ENCODE results near the gene DCAF17.
"Not testable (repeated sequence)": the region's sequence is repeated elsewhere in the genome, so short reads cannot be mapped to it uniquely, and the experiment has no call there.

The DCAF17 gene

DNA sequence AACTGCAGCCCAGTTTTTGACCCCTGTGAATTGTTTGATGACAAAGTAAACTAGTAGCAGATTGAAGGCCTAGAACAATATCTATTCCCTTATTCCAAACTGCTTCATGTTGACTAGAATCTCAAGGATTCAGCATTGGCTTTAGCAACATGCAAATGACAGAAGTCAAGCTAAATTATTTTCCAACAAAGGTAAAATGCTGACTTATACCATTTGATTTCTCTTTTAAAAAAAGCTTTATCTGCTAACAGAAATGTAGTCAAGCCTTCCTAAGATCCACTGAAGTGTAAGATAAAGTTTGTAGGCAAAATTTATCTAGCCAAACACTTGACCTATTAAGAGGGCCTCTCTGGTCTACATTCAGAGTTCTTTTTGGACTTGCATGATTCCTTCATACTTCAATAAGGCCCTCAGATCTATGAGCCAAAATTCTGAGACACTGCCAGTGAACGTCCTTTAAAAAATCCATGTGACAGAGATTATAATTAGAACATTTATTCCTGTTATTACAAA, 78.7 kb downstream of the DCAF17 start:
- DNase-seq: no peak

GRCh38 chr2:171513719-171514160, 79.7 kb downstream of the DCAF17 start:
- DNase-seq: no peak

DNA sequence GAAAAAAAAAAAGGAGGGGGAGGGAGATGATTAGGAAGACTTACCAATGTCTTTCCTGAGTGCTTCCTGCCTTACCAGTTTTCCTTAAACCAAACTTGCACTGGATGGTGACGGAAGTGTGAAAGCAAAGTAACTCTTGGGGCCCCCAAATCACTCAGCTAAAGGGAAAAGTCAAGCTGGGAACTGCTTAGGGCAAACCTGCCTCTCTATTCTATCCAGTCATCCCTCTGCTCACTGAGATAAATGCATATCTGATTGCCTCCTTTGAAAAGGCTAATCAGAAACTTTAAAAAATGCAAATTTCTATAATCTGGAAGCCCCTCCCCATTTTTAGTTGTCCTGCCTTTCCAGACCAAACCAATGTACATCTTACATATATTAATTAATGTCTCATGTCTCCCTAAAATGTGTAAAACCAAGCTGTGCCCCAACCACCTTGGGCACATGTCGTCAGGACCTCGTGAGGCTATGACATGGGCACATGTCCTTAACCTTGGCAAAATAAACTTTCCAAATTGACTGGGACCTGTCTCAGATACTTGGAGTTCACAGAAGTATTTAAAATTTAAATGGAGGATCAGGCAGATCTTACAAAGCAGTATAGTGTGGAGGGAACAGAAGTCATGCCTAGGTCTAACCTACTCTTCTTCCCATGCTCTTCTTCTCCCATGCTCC, 81.0 kb downstream of the DCAF17 start:
- no peak for DNase-seq

DNA sequence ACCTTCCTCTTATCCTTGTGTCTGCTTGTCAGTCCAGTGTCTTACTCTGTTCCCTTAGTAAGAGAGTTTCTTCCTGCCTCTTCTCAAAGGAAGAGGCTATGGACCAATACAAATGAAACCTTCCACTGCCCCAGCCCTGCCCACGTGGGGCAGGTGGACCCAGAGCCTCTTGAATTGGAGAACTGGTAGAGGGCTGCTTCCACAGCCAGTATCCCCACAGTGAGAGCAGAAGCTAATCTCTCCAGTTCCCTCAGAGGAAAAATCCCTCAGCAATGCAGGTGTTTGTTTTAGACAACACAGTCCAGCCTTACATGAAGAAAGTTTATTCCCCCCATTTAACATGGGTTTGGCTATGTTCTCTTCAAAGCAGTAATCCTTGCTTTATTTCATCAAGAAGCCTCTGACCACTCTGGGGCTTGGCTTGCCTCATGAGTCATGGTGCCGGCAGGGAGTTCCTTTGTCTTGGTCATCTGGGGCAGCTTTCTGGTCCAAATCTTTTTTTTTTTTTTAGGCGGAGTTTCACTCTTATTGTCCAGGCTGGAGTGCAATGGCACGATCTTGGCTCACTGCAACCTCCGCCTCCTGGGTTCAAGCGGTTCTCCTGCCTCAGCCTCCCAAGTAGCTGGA, 81.8 kb downstream of the DCAF17 start:
- DNase-seq: peak in 1 of 56 donors; percentile 13

DNA sequence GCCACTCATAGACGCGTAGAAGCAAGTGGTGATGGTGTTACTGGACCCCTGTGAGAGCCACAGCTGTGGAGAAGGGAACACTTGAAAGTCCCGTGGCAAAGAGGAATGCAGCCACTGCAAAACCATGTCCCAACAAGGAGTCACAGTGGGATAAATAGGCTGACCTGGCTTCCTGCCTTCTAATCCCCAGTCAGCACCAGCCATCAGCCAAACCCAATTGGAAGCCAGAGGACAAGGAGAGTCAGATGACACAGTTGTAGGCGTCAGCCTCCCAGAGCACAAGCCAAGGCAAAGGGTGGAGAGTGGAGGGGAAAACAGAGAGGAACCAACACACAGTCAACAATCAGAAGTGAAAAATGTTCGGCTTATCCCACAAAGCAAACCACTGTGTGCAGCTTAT, 82.8 kb downstream of the DCAF17 start:
- DNase-seq: no peak

DNA sequence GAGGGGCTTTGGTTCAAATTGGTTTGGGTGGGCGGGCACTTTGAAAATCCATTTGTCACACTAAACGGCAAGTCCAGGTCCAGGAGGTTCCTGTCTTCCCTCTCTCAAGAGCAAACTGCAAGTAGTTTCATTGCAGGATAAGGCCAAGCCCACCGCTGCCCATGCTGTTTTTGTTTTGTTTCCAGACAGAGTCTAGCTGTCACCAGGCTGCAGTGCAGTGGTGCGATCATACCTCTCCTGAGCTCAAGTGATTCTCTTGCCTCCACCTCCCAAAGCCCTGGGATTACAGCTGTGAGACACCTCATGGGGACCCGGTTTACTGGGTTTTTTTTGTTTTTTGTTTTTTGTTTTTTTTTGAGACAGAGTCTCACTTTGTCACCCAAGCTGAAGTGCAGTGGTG, 86.4 kb downstream of the DCAF17 start:
- DNase-seq: peak in 1 of 56 donors; percentile 5

GRCh38 chr2:171521361-171522051, 87.5 kb downstream of the DCAF17 start:
- DNase-seq: no peak

- DNase-seq: peak in 55 of 56 donors; percentile 31 to 94 (median 83)
Observed at GRCh38 chr2:171522052-171522787, 88.2 kb downstream of the DCAF17 start, which contains the start of gene CYBRD1. Gene CYBRD1, plus strand, starts transcription at chr2:171522474. Its CDS starts 72 bp downstream, at chr2:171522546.

DNA sequence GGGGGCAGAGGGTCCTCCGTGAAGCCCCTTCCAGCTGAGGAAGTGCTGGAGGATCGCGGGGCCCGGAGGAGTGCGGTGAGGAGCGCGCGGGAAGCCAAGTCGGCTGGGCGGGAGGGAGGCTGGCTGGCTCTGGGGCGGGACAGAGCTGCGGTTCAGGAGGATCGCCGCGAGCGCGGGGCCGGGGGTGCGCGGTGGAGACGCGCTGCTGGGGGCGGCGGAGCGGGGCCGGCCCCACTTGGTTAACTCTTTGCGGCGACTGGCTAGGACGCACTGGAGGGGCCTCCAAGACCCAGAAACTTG, 88.7 kb downstream of the DCAF17 start:
- DNase-seq: peak in 27 of 56 donors; percentile 26 to 71 (median 46)

GRCh38 chr2:171523088-171524017, 89.3 kb downstream of the DCAF17 start:
- peak; percentile 22 to 93 (median 77) for DNase-seq

DNA sequence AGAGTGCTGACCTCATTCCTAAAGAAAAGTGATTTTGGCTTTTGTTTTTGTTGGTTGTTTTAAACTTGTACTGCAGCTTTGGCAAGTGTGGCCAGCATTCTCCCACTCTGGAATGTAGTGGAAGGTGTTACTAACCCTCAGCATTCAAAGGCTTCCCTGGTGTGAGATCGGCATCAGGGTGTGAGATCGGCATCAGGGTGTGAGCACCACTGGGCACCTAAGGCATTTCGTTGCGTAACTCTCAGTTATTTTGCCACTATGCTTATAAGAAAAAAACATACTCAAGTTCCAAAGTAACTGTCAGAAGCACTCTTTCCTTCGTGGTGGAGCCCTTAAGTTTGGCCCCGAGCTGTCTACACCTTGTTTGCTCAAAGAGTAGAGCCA, 90.0 kb downstream of the DCAF17 start:
- peak in 4 of 56 donors; percentile 38 to 46 (median 44) for DNase-seq

DNA sequence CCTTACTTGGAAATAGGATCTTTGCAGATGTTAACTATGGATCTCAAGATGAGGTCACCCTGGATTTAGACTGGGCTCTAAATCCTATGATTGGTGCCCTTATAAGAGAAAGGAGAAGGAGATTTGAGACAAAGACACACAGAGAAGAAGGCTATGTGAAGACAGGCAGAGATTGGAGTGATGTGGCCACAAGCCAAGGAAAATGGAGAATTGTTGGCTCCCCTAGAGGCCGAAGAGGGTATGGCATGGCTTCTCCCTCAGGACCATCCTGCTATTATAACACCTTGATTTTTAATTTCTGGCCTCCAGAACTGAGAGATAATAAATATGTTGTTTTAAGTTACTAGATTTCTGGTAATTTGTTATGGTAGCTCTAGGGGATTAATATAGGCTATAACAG, 95.9 kb downstream of the DCAF17 start:
- no peak for DNase-seq

GRCh38 chr2:171530378-171530777, 96.4 kb downstream of the DCAF17 start:
- DNase-seq: no peak

GRCh38 chr2:171530859-171531258, 96.8 kb downstream of the DCAF17 start:
- DNase-seq: not testable (repeated sequence)

DNA sequence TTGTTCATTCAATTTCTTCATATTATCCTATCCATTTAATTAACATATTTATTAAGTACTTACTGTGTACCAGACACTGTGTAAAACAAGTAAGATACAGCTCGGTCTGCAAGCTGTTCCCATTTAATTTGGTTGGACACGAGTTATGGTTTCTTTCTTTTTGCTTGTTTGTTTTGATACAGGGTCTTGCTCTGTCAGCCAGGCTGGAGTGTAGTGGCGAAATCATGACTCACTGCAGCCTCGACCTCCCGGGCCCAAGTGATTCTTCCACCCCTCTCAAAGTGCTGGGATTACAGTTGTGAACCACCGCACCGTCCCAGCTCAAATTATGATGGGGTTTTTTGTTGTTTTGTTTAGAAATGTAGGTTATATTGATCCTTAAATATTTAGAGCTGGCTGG, 97.3 kb downstream of the DCAF17 start:
- DNase-seq: peak in 3 of 56 donors; percentile 3 to 24 (median 10)

GRCh38 chr2:171531836-171532450, 97.9 kb downstream of the DCAF17 start:
- no peak for DNase-seq

- no peak for DNase-seq
Observed at GRCh38 chr2:171533331-171533730, 99.3 kb downstream of the DCAF17 start.

All from nucleus accumbens (tissue), 56 donors.